Ishikawa (cell line): ENCODE measurements around the gene FAM83G.

Experiments
- CEBPB ChIP-seq: IDR thresholded peaks from 2 replicates; pipeline ENCODE4 v1.6.1; 2012
- CREB1 ChIP-seq: IDR thresholded peaks from 2 replicates; pipeline ENCODE4 v1.6.1; 2012; ENCODE audit warnings: low read depth
- EGR1 ChIP-seq: IDR thresholded peaks from 2 replicates; pipeline ENCODE4 v1.6.1; 2012
- EP300 ChIP-seq: IDR thresholded peaks from 2 replicates; pipeline ENCODE4 v1.6.1; 2012; ENCODE audit warnings: borderline replicate concordance
- MAX ChIP-seq: IDR thresholded peaks from 2 replicates; pipeline ENCODE4 v1.6.1; 2012
- NFIC ChIP-seq: IDR thresholded peaks from 2 replicates; pipeline ENCODE4 v1.6.1; 2012
- RAD21 ChIP-seq: IDR thresholded peaks from 2 replicates; pipeline ENCODE4 v1.6.1; 2012; ENCODE audit warnings: low read depth
- TAF1 ChIP-seq: IDR thresholded peaks from 2 replicates; pipeline ENCODE4 v1.6.1; 2012; ENCODE audit warnings: low read depth, mild to moderate bottlenecking
- TCF12 ChIP-seq: IDR thresholded peaks from 2 replicates; pipeline ENCODE4 v1.6.1; 2012; ENCODE audit warnings: low read depth
- TEAD4 ChIP-seq: IDR thresholded peaks from 2 replicates; pipeline ENCODE4 v1.6.1; 2012
- YY1 ChIP-seq: IDR thresholded peaks from 2 replicates; pipeline ENCODE4 v1.6.1; 2012; ENCODE audit warnings: low read depth
- ZBTB7A ChIP-seq: IDR thresholded peaks from 2 replicates; pipeline ENCODE4 v1.6.1; 2012; ENCODE audit warnings: low read depth

DNA sequence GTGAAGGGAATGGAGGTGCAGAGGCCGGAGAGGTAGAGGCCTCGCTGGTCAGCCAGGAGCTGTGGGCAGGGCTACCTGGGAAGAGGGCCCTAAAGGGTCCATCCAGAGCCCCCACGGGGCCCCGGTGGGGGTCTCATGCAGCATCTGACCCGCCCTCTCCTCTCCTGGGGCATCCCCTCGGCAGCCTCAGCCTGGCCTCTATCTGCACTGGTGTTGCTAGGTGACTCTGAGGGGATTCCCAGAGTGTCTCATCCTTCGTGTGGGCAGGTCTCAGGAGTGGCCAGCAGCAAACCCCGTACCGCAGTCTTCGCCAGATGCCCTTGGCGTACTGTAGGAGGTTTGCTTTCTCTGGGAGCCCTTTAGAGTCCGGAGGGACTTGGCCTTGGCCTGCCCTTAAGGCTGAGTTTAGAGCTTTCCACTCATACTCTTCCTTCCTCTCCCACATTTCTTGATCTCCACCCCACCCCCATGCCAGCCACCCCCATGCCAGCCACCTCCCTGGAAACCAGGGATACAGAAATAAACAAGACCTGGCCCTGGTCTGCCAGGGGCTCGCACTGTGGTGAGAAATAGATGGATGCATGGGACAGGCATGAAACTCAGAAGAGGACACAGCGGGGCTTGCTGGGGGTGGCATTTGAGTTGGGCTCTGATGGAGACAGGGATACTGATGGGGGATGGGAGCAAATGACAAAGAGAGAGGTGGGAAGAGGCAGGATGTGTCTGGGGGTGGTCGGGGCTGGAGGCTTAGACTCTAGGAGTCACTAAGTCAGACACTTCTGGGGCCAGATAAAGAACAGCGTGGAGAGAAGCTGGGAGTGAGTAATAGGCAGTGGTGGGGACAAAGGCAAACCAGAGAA, 42.7 kb downstream of the FAM83G start:
- TF ChIP-seq CEBPB: no peak
- no peak for TF ChIP-seq CREB1
- no peak for TF ChIP-seq RAD21
- TF ChIP-seq MAX: no peak
- no peak for TF ChIP-seq YY1
- TF ChIP-seq NFIC: no peak
- no peak for TF ChIP-seq TAF1
- no peak for TF ChIP-seq ZBTB7A
- no peak for TF ChIP-seq EGR1
- no peak for TF ChIP-seq TEAD4
- no peak for TF ChIP-seq EP300
- no peak for TF ChIP-seq TCF12
